ENCODE results near the gene RXRB.

The RXRB gene

GRCh38 chr6:33200219-33201146 lies at the start of gene RXRB, which contains the start of gene SLC39A7:
Gene RXRB (minus strand): TSS chr6:33200665. CDS start chr6:33200476, 189 bp downstream.
Gene SLC39A7 (plus strand): TSS chr6:33200867. CDS start chr6:33201246, 379 bp downstream.
- TF ChIP-seq GATA3 (IDR thresholded peaks at IDR 0.05; ENCODE audit: low read depth, low read length) (no peak), GATA2 (IDR thresholded peaks at IDR 0.05; ENCODE audit: low read depth, low read length) (no peak; the same call in 1 of the 2 replicates)

- TF ChIP-seq GATA3 (IDR thresholded peaks at IDR 0.05; ENCODE audit: low read depth, low read length) (no peak), GATA2 (IDR thresholded peaks at IDR 0.05; ENCODE audit: low read depth, low read length) (no peak)
Measured at GRCh38 chr6:33249732-33250630, 49.5 kb upstream of the RXRB start.

GRCh38 chr6:33248932-33249731 lies 48.7 kb upstream of the RXRB start:
- TF ChIP-seq GATA3 (IDR thresholded peaks at IDR 0.05; ENCODE audit: low read depth, low read length) (no peak), GATA2 (IDR thresholded peaks at IDR 0.05; ENCODE audit: low read depth, low read length) (no peak; the same call in 1 of the 2 replicates)

- no peak for TF ChIP-seq GATA2 (IDR thresholded peaks at IDR 0.05; ENCODE audit: low read depth, low read length)
- no peak for TF ChIP-seq GATA3 (IDR thresholded peaks at IDR 0.05; ENCODE audit: low read depth, low read length)
Measured at GRCh38 chr6:33248643-33248931, 48.1 kb upstream of the RXRB start.

GRCh38 chr6:33247977-33248642 lies 47.6 kb upstream of the RXRB start:
- no peak for TF ChIP-seq GATA2 (IDR thresholded peaks at IDR 0.05; ENCODE audit: low read depth, low read length)
- no peak for TF ChIP-seq GATA3 (IDR thresholded peaks at IDR 0.05; ENCODE audit: low read depth, low read length)

GRCh38 chr6:33243476-33243875 lies 43.0 kb upstream of the RXRB start:
- TF ChIP-seq GATA3 (IDR thresholded peaks at IDR 0.05; ENCODE audit: low read depth, low read length): no peak
- TF ChIP-seq GATA2 (IDR thresholded peaks at IDR 0.05; ENCODE audit: low read depth, low read length): no peak

GRCh38 chr6:33241968-33242367 lies 41.5 kb upstream of the RXRB start:
- no peak for TF ChIP-seq GATA3 (IDR thresholded peaks at IDR 0.05; ENCODE audit: low read depth, low read length)
- no peak for TF ChIP-seq GATA2 (IDR thresholded peaks at IDR 0.05; ENCODE audit: low read depth, low read length)

- TF ChIP-seq GATA2 (IDR thresholded peaks at IDR 0.05; ENCODE audit: low read depth, low read length) (no peak), GATA3 (IDR thresholded peaks at IDR 0.05; ENCODE audit: low read depth, low read length) (no peak)
Measured at GRCh38 chr6:33237741-33238140, 37.3 kb upstream of the RXRB start.

- TF ChIP-seq GATA3 (IDR thresholded peaks at IDR 0.05; ENCODE audit: low read depth, low read length) (no peak), GATA2 (IDR thresholded peaks at IDR 0.05; ENCODE audit: low read depth, low read length) (no peak)
Measured at GRCh38 chr6:33236852-33237251, 36.4 kb upstream of the RXRB start.

- TF ChIP-seq GATA2 (IDR thresholded peaks at IDR 0.05; ENCODE audit: low read depth, low read length): no peak
- TF ChIP-seq GATA3 (IDR thresholded peaks at IDR 0.05; ENCODE audit: low read depth, low read length): no peak
Measured at GRCh38 chr6:33236328-33236727, 35.9 kb upstream of the RXRB start.

- no peak for TF ChIP-seq GATA3 (IDR thresholded peaks at IDR 0.05; ENCODE audit: low read depth, low read length)
- TF ChIP-seq GATA2 (IDR thresholded peaks at IDR 0.05; ENCODE audit: low read depth, low read length): no peak
Measured at GRCh38 chr6:33235221-33235634, 34.8 kb upstream of the RXRB start.

GRCh38 chr6:33217681-33218080 lies 17.2 kb upstream of the RXRB start:
- no peak for TF ChIP-seq GATA2 (IDR thresholded peaks at IDR 0.05; ENCODE audit: low read depth, low read length)
- TF ChIP-seq GATA3 (IDR thresholded peaks at IDR 0.05; ENCODE audit: low read depth, low read length): no peak

- TF ChIP-seq GATA3 (IDR thresholded peaks at IDR 0.05; ENCODE audit: low read depth, low read length): no peak
- no peak for TF ChIP-seq GATA2 (IDR thresholded peaks at IDR 0.05; ENCODE audit: low read depth, low read length)
Measured at GRCh38 chr6:33217246-33217645, 16.8 kb upstream of the RXRB start.
